Thyroid gland (tissue), 4 donors: ENCODE measurements around the gene RPL14.

Experiments used
- POLR2A ChIP-seq, 2 donors: fragments of 450-650 bp; IDR thresholded peaks; one replicate each; pipeline ENCODE4 v1.6.1; 2017; ENCODE audit warnings: antibody characterized with exemption in 2 of 2, mild to moderate bottlenecking in 2 of 2, moderate library complexity in 1 of 2
- TF ChIP-seq, protein P1 (sequence below), 6 experiments: fragments of 200-600 bp in 3 of 6; fragments of 450-650 bp in 3 of 6; sonication (generic) in 3 of 6; IDR thresholded peaks; one replicate each; pipeline ENCODE4 v1.5.1; 2016 to 2019; ENCODE audit warnings: antibody characterized with exemption in 6 of 6, mild to moderate bottlenecking in 2 of 6, inconsistent platforms in 1 of 6, moderate library complexity in 1 of 6

DNA sequence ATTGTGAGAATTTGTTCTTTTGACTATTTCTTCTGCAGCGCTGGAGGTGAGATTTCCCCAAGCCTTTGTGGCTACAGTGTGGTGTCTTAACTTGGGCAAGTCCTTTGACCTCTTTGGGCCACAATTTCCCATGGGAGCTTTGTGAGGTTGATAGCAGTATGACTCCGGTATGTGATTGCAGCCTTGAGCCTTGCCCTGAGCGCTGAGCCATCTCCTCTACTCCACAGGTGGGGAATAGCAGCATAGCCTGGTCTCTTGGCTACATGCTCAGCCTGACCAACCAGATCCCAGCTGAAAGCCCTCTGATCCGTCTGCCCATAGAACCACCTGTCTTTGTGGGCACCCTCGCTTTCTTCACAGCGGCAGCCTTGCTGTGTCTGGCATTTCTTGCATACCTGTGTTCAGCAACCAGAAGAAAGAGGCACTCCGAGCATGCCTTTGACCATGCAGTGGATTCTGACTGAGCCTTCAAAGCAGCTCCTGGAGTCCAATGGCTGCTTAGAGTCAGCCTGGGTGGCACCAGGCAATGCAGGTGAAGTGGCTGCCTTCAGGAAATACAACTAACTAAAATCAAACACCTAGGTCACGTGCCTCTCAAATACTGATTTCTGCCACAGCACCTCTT lies 30.0 kb upstream of the RPL14 start:
- TF ChIP-seq, protein P1, sequence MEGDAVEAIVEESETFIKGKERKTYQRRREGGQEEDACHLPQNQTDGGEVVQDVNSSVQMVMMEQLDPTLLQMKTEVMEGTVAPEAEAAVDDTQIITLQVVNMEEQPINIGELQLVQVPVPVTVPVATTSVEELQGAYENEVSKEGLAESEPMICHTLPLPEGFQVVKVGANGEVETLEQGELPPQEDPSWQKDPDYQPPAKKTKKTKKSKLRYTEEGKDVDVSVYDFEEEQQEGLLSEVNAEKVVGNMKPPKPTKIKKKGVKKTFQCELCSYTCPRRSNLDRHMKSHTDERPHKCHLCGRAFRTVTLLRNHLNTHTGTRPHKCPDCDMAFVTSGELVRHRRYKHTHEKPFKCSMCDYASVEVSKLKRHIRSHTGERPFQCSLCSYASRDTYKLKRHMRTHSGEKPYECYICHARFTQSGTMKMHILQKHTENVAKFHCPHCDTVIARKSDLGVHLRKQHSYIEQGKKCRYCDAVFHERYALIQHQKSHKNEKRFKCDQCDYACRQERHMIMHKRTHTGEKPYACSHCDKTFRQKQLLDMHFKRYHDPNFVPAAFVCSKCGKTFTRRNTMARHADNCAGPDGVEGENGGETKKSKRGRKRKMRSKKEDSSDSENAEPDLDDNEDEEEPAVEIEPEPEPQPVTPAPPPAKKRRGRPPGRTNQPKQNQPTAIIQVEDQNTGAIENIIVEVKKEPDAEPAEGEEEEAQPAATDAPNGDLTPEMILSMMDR (IDR thresholded peaks at IDR 0.05): no peak
- peak in 1 of 2 donors; percentile 26 for TF ChIP-seq POLR2A (IDR thresholded peaks at IDR 0.05)
